NCI-H345 treated with DMSO at 0.1 percent for 48 hours (cell line): ENCODE measurements around the gene PPP1R13B.
"Not testable (repeated sequence)": the region's sequence is repeated elsewhere in the genome, so short reads cannot be mapped to it uniquely, and the experiment has no call there.

ENCODE experiments used
- DNase-seq: peaks from one replicate; lab custom pipeline; 2025; ENCODE audit not compliant: unreplicated experiment; lab: John Stamatoyannopoulos, UW

The PPP1R13B gene

GRCh38 chr14:103861413-103862392, 14.3 kb upstream of the PPP1R13B start:
- no peak for DNase-seq

- no peak for DNase-seq
Observed at GRCh38 chr14:103859416-103860202, 12.2 kb upstream of the PPP1R13B start.

- DNase-seq, result no peak
Observed at GRCh38 chr14:103858063-103858781, 10.8 kb upstream of the PPP1R13B start.

GRCh38 chr14:103857256-103857655, 9.9 kb upstream of the PPP1R13B start:
- no peak for DNase-seq

GRCh38 chr14:103856607-103857006, 9.2 kb upstream of the PPP1R13B start:
- DNase-seq, result no peak

GRCh38 chr14:103856105-103856504, 8.7 kb upstream of the PPP1R13B start:
- DNase-seq, result no peak

- DNase-seq, result no peak
Observed at GRCh38 chr14:103855734-103856095, 8.3 kb upstream of the PPP1R13B start.

- peak; percentile 32 for DNase-seq
Observed at GRCh38 chr14:103854822-103855733, 7.7 kb upstream of the PPP1R13B start.

- DNase-seq, result no peak
Observed at GRCh38 chr14:103854017-103854808, 6.8 kb upstream of the PPP1R13B start.

- no peak for DNase-seq
Observed at GRCh38 chr14:103849151-103849886, 1.9 kb upstream of the PPP1R13B start.

GRCh38 chr14:103848175-103849077, 1.1 kb upstream of the PPP1R13B start:
- DNase-seq, result no peak

GRCh38 chr14:103846543-103847450, 578 bp downstream of the PPP1R13B start:
- no peak for DNase-seq

GRCh38 chr14:103846097-103846496, 1.3 kb downstream of the PPP1R13B start:
- DNase-seq, result no peak

- DNase-seq, result no peak
Observed at GRCh38 chr14:103845327-103845726, 2.0 kb downstream of the PPP1R13B start.

GRCh38 chr14:103841265-103841664, 6.1 kb downstream of the PPP1R13B start:
- not testable (repeated sequence) for DNase-seq

GRCh38 chr14:103840014-103840413, 7.4 kb downstream of the PPP1R13B start:
- DNase-seq, result no peak

- DNase-seq, result no peak
Observed at GRCh38 chr14:103839579-103839978, 7.8 kb downstream of the PPP1R13B start.
